ENCODE results near the gene SEMA3B. TPM values are rescaled to one million over a fixed set of nuclear protein-coding genes. Genes with fewer than 3 reads are reported as not detected.

SEMA3B gene
- total and polyA plus RNA-seq, 2 experiments from 2014 or later = 2.4 to 3.3 TPM

DNA sequence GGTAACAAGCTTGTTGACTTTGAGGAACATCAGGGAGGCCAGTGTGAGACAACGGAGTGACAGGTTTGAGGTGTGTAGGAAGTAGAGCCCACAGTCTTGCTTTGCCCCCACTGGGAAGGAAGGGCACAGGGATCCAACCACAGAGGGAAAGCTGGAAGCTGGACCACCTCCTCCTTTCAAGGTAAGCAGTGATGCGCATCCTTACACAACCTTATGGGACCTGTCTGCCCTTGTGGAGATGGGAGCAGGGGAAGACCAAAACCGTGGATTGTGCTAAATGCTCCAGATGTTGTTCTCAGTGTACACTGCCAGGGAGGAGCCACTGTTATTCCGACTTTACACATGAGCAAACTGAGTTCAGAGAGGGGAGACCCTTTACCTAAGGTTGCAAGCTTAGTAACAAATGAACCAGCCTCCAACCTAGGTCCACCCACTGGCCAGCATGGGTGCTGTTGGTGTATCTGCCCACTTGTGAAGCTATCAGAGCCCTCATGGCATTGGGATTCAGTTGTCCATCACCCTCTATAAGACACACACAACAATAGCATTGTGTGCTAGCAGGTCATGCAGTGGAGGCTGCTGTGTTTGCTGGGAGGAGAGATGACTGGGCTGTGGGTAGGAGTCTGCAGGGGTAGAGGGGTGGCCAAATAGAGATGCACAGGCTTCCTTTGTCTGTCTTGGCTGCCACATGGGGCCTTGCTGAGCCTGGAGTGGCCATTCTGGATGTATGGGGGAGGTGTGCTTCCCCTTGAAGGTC lies 9.4 kb downstream of the SEMA3B start:
- Histone ChIP-seq H3K4me3 (no peak overlapping the region), H3K9me2 (ENCODE audit: insufficient read depth) (no peaks in the 10 kb centered on the region), H3K79me2 (replicated peaks; ENCODE audit: insufficient read depth) (no peaks in the 10 kb centered on the region), H3K27ac (ENCODE audit: low read depth) (no peak overlapping the region), H2AFZ (no peak overlapping the region), H3K4me2 (no peak overlapping the region), H3K36me3 (ENCODE audit: insufficient read depth) (no peaks in the 10 kb centered on the region), H3F3A (replicated peaks; ENCODE audit: low read depth) (peaks cover 10% of the 10 kb centered on the region; the same call in 1 of the 2 replicates), H4K20me1 (replicated peaks; ENCODE audit: insufficient read depth) (no peaks in the 10 kb centered on the region), H3K27me3 (ENCODE audit: insufficient read depth) (peaks cover 53% of the 10 kb centered on the region), H3K4me1 (ENCODE audit: insufficient read depth) (peaks cover 3% of the 10 kb centered on the region; the same call in 1 of the 2 replicates)
- TF ChIP-seq CREB1 (CRISPR knock-in tag; IDR thresholded peaks at IDR 0.05; ENCODE audit: low read depth) (no peak), NANOG (IDR thresholded peaks at IDR 0.05; ENCODE audit: borderline replicate concordance) (no peak)
- TF ChIP-seq, protein P1, sequence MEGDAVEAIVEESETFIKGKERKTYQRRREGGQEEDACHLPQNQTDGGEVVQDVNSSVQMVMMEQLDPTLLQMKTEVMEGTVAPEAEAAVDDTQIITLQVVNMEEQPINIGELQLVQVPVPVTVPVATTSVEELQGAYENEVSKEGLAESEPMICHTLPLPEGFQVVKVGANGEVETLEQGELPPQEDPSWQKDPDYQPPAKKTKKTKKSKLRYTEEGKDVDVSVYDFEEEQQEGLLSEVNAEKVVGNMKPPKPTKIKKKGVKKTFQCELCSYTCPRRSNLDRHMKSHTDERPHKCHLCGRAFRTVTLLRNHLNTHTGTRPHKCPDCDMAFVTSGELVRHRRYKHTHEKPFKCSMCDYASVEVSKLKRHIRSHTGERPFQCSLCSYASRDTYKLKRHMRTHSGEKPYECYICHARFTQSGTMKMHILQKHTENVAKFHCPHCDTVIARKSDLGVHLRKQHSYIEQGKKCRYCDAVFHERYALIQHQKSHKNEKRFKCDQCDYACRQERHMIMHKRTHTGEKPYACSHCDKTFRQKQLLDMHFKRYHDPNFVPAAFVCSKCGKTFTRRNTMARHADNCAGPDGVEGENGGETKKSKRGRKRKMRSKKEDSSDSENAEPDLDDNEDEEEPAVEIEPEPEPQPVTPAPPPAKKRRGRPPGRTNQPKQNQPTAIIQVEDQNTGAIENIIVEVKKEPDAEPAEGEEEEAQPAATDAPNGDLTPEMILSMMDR (conservative IDR thresholded peaks at IDR 0.05; ENCODE audit: low read depth in 2 of 2) = no peak
- peaks cover 41% of the 10 kb centered on the region for H3K27me3 Mint-ChIP-seq (ENCODE audit: insufficient read depth, low read depth, poor library complexity)
- H3K4me1 Mint-ChIP-seq = peaks cover 18% of the 10 kb centered on the region
- no peak for ATAC-seq
- DNase-seq (ENCODE audit: low spot score) = no peak
- H3K27ac Mint-ChIP-seq = no peak overlapping the region
- H3K9me3 Mint-ChIP-seq = no peaks in the 10 kb centered on the region
- no peaks in the 10 kb centered on the region for H3K36me3 Mint-ChIP-seq (ENCODE audit: low read depth)
- H3K4me3 Mint-ChIP-seq = no peak overlapping the region

DNA sequence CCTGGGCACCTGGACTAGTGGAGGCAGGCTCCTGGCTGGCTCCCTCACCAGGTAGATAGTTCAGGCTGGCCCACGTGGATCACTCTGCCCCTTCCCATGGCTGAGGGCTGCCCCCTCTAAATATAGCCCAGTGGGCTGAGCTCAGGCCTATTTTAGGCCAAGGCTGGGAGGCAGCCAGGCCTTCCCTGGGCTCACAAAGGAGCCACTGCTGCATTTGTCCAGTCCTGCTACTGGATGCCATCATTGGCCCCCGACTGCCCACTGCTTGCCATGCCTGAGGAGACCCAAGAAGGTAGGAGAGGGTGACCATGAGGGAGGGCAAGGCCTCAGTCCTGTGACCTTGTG lies 9.9 kb downstream of the SEMA3B start, which contains the start of gene LSMEM2:
Gene LSMEM2, plus strand, starts transcription at position 208 of the 345 bp plus-strand sequence. Its CDS starts 27 bp downstream, at position 235.
- TF ChIP-seq, protein P2, sequence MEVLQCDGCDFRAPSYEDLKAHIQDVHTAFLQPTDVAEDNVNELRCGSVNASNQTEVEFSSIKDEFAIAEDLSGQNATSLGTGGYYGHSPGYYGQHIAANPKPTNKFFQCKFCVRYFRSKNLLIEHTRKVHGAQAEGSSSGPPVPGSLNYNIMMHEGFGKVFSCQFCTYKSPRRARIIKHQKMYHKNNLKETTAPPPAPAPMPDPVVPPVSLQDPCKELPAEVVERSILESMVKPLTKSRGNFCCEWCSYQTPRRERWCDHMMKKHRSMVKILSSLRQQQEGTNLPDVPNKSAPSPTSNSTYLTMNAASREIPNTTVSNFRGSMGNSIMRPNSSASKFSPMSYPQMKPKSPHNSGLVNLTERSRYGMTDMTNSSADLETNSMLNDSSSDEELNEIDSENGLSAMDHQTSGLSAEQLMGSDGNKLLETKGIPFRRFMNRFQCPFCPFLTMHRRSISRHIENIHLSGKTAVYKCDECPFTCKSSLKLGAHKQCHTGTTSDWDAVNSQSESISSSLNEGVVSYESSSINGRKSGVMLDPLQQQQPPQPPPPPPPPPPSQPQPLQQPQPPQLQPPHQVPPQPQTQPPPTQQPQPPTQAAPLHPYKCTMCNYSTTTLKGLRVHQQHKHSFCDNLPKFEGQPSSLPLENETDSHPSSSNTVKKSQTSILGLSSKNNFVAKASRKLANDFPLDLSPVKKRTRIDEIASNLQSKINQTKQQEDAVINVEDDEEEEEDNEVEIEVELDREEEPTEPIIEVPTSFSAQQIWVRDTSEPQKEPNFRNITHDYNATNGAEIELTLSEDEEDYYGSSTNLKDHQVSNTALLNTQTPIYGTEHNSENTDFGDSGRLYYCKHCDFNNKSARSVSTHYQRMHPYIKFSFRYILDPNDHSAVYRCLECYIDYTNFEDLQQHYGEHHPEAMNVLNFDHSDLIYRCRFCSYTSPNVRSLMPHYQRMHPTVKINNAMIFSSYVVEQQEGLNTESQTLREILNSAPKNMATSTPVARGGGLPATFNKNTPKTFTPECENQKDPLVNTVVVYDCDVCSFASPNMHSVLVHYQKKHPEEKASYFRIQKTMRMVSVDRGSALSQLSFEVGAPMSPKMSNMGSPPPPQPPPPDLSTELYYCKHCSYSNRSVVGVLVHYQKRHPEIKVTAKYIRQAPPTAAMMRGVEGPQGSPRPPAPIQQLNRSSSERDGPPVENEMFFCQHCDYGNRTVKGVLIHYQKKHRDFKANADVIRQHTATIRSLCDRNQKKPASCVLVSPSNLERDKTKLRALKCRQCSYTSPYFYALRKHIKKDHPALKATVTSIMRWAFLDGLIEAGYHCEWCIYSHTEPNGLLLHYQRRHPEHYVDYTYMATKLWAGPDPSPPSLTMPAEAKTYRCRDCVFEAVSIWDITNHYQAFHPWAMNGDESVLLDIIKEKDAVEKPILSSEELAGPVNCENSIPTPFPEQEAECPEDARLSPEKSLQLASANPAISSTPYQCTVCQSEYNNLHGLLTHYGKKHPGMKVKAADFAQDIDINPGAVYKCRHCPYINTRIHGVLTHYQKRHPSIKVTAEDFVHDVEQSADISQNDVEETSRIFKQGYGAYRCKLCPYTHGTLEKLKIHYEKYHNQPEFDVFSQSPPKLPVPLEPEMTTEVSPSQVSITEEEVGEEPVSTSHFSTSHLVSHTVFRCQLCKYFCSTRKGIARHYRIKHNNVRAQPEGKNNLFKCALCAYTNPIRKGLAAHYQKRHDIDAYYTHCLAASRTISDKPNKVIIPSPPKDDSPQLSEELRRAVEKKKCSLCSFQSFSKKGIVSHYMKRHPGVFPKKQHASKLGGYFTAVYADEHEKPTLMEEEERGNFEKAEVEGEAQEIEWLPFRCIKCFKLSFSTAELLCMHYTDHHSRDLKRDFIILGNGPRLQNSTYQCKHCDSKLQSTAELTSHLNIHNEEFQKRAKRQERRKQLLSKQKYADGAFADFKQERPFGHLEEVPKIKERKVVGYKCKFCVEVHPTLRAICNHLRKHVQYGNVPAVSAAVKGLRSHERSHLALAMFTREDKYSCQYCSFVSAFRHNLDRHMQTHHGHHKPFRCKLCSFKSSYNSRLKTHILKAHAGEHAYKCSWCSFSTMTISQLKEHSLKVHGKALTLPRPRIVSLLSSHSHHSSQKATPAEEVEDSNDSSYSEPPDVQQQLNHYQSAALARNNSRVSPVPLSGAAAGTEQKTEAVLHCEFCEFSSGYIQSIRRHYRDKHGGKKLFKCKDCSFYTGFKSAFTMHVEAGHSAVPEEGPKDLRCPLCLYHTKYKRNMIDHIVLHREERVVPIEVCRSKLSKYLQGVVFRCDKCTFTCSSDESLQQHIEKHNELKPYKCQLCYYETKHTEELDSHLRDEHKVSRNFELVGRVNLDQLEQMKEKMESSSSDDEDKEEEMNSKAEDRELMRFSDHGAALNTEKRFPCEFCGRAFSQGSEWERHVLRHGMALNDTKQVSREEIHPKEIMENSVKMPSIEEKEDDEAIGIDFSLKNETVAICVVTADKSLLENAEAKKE (CRISPR knock-in tag; IDR thresholded peaks at IDR 0.05) = no peak
- H3K4me1 Mint-ChIP-seq = peaks cover 18% of the 10 kb centered on the region
- no peaks in the 10 kb centered on the region for H3K36me3 ChIP-seq (ENCODE audit: insufficient read depth)
- H3K79me2 ChIP-seq (replicated peaks; ENCODE audit: insufficient read depth) = no peaks in the 10 kb centered on the region
- no peak within 1 kb of the TSS for H3K4me3 ChIP-seq
- H3K27ac Mint-ChIP-seq = no peak within 1 kb of the TSS
- peaks cover 10% of the 10 kb centered on the region; the same call in 1 of the 2 replicates for H3F3A ChIP-seq (replicated peaks; ENCODE audit: low read depth)
- H4K20me1 ChIP-seq (replicated peaks; ENCODE audit: insufficient read depth) = no peaks in the 10 kb centered on the region; the same call in 1 of the 2 replicates
- no peak within 1 kb of the TSS for H2AFZ ChIP-seq
- no peak within 1 kb of the TSS for H3K4me3 Mint-ChIP-seq
- no peaks in the 10 kb centered on the region for H3K9me2 ChIP-seq (ENCODE audit: insufficient read depth)
- peaks cover 3% of the 10 kb centered on the region; the same call in 1 of the 2 replicates for H3K4me1 ChIP-seq (ENCODE audit: insufficient read depth)
- H3K4me2 ChIP-seq = no peak within 1 kb of the TSS
- H3K9me3 Mint-ChIP-seq = no peaks in the 10 kb centered on the region
- no peak for DNase-seq (ENCODE audit: low spot score)
- no peaks in the 10 kb centered on the region for H3K36me3 Mint-ChIP-seq (ENCODE audit: low read depth)
- no peak within 1 kb of the TSS for H3K27ac ChIP-seq (ENCODE audit: low read depth)
- ATAC-seq = no peak
- H3K27me3 Mint-ChIP-seq (ENCODE audit: insufficient read depth, low read depth, poor library complexity) = peaks cover 38% of the 10 kb centered on the region
- peaks cover 47% of the 10 kb centered on the region for H3K27me3 ChIP-seq (ENCODE audit: insufficient read depth)
